Fibroblast of skin of scalp (primary cell): Measurements from ENCODE around the gene AFG3L2. TPM values are rescaled to one million over a fixed set of nuclear protein-coding genes. Genes with fewer than 3 reads are reported as not detected.
"Not testable (repeated sequence)": the region's sequence is repeated elsewhere in the genome, so short reads cannot be mapped to it uniquely, and the experiment has no call there.

Experiments used
- DNase-seq: peaks from one replicate; pipeline ENCODE4 v3.0.0-alpha.2; 2013
- polyA plus RNA-seq, 2 experiments: library from polyadenylated mRNA; unstranded; fragments of 120-200 nt; gene quantifications; one replicate each; pipeline ENCODE4 v1.2.1, GENCODE V29; 2013; ENCODE audit not compliant: insufficient read length in 2 of 2

AFG3L2 gene
- 37.4 TPM for polyA plus RNA-seq (2013, experiment 1 of 2; ENCODE audit: insufficient read length)
- 37.2 TPM for polyA plus RNA-seq (2013, experiment 2 of 2; ENCODE audit: insufficient read length)

DNA sequence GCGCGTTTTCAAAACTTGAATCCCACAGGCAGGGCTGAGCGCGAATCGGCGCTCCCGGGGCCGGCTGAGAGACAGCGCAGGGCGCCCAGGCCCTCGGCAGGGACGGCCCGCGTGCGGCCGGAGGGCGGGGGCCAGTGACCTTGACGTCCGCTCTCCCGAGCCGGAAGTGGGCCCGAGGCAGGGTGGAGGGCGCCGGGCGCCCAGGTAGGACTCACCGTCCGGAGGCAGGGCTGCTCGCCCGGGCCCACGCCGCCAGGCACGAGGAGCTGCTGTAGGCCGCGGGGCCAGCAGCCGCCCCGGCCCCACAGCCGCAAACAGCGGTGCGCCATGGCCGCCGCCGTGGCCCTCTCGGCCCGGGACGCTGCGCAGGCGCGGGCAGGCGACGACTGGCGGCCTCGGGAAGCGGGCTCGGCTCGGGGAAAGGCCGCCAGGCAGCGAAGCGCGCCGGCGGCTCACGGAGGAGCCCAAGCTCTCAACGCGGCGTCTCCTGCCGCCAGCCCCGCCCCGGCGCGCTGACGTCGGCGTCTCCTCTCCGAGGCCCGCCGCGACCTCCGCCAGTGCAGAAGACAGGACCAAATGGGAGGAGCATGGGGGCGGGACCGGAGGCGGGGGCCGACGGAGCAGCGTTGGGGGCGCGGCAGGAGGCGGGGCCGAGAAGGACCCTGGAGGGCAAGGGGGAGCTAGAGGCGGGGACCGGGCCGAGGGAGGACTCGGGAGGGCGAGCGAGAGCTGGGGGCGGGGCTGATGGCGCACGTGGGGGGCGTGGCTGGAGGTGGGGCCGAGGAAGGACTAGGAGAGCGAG, at the start of gene AFG3L2:
TSS of gene AFG3L2 (minus strand) at position 474 of the 802 bp plus-strand sequence. CDS start at position 329, 145 bp downstream.
- peak; percentile 99 for DNase-seq

DNA sequence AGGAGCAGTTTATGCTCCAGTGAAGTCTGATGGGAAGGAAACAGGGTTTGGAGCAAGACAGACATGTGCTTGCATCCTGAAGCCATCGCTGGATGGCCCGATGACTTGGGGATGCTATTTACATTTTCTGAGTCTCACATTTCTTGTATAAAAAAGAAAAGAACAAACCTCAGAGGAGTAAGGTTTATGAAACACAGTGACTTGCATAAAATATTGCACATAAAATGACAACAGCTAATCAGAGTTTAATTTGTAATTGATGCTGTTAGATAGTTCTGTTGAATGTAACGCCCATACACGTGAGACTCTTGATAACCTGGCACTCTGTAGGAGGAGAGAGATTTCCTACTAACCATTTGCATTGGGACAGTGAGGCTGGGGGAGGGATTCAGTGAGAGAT, 47.2 kb upstream of the AFG3L2 start:
- no peak for DNase-seq

DNA sequence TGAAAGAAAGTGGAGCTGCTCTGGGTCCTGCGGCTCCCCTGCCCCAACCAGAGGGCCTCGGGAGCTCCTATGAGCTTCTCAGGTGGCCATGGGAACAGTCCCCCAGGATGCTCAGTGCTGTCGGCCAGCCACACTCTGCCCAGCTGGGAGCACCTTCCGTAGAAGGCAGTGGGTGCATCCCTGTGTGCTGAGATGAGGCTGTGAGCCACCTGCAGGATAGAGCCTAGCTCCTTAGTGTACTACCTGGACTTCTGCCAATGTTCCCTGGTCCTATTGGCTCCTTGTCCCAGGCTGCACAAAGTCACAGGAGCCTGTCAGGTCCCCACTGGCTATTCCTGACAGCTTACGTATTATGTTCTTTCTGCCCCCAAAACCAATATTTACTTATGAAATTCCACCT, 46.8 kb upstream of the AFG3L2 start:
- DNase-seq: no peak

DNA sequence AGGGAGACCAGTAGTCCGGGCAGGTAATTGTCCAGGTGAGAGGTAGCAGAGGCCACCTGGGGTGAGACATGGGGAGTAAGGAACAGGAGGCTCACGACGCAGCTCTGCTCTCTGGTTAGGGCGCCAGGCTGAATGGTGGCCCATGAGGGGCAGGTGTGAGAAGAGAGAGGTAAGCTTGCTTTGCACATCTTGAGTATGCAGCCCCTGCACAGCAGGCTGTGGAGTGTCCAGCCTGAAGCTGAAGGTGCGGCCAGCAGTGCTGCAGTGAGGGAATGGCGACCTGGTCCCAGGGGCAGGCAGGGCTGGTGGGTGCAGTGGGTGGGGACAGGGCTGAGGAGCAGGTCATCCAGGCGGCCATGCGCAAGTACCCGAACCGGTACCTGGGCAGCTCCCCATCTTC, 46.4 kb upstream of the AFG3L2 start:
- no peak for DNase-seq

DNA sequence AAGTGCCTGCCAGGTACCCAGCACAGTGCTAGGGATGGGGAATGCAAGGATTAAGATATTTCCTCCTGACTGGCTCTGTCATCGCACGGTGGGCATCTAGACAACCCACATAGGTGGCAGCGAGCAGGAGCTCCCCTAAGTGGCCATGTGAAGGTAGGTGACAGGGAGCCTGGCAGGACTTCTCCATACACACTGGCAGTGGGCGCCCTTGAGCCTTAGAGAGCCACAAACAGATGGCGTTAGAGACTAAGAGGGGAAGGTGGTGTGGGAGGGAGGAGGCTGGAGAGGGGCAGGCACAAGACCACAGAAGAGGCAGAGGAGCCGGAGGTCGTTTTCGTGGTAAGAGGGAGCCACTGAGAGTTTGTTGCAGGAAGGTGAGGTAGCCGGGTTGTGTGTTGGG, 45.9 kb upstream of the AFG3L2 start:
- DNase-seq: no peak

DNA sequence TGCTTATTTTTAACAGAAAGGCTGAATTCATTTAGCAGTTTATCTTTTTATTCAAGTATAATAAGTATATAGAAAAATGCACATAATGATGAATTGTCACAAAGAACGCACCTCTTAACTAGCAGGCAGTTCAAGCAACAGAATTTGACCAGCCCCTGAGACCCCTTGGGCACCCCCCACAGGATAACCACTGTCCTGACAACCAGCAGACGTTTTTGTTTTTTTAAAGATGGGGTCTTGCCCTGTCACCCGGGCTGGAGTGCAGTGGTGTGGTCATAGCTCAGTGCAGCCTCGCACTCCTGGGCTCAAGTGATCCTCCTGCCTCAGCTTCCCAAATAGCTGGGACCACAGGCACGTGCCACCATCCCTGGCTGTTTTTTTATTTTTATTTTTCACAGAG, 44.7 kb upstream of the AFG3L2 start:
- DNase-seq: no peak

DNA sequence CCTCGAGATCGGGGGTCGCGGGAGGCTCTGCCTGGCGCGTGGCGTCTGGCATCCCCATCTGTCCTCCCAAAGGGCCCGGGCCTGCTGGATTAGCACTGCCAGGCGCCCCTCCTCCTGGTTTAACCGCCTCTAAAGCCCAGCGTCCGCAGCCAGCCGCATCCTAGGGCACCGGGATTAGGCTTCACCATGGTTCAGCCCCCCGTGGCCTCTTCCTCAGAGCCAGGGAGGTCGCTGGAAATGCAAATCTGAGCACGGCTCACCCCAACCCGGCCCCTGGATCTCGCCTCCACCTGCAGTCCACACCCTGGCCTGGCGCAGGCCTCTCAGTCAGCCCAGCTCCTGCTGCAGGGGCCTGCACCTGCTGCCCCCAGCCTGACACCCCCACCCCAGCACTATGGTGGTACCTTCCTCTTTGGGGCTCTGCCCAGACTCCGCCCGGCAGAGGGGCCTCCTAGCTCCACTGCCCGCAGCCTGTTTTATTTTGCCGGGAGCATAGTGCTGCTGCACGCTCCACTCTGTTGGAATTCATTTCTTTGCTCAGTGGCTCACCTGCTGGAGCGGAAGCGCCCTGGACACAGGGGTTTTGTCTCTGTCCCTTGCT, 43.9 kb upstream of the AFG3L2 start:
- no peak for DNase-seq

DNA sequence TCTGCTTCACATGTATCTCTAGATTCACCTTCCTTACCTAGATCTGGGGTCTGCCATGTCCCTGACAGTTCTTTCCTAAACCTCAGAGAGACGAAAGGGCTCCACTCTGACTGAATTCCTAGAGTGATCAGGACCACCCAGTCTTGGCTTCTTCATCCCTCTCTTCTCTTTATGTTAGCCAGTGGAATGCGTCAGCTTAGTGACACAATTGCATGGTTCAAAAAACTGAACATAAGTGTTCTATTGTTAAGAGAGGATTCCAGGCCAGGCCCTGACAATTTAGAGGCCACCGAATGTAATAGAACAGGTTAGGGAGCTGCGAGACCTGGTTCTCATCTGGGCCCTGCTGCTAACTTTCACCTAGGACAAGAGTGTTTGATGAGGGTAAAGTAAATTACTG, 40.7 kb upstream of the AFG3L2 start:
- DNase-seq: no peak

DNA sequence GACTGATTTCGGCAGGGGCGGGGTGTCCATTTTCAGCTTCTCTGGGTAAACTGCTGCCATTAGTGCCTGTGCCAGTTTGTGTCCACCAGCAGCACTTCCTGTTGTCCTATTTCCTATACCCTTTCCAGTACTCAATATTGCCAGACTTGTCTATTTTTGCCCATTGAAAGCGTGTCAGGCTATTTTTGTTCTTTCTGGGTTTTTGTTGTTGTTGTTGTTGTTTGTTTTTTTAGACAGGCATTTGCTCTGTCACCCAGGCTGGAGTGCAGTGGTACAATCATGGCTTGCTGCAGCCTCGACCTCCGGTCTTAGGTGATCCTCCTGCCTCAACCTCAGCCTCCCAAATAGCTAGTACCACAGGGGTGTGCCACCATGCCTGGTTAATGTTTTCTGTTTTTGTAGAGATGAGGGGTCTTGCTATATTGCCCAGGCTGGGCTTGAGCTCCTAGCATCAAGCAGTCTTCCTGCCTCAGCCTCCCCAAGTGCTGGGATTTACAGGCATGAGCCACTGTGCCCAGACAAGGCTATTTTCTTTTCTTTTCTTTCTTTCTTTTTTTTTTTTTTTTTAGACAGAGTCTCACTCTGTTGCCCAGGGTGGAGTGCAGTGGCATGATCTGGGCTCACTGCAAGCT, 39.2 kb upstream of the AFG3L2 start:
- DNase-seq: no peak

DNA sequence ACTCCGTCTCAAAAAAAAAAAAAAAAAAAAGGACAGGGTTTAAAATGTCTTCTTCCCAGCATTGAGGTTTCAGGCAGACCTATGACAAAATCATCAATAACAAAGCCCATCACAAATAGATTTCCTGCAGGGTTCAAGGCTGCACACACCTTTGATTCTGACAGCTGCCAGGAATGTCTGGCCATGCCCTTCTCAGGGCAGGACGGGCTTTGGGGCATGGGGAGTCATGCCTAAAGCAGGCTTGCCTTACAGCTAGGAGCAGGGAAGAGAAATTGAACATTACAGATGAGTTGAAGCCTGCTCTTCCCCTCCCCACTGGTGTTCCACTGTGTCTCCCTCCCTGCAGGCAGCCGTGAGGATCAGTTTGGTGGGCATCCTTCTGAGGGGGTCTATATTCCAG, 34.4 kb upstream of the AFG3L2 start:
- DNase-seq: no peak

DNA sequence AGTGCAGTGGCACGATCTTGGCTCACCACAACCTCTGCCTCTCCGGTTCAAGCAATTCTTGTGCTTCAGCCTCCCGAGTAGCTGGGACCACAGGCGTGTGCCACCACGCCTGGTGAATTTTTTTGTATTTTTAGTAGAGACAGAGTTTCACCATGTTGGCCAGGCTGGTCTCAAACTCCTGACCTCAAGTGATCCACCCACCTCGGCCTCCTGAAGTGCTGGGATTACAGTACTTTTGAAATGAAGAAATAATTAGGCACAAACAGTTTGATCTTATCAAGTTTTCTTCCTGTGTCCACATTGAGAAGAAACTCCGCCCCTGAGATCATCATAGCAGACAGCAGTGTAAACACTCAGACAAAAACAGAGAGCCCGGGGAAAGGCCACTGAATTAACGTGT, 33.7 kb upstream of the AFG3L2 start:
- not testable (repeated sequence) for DNase-seq

DNA sequence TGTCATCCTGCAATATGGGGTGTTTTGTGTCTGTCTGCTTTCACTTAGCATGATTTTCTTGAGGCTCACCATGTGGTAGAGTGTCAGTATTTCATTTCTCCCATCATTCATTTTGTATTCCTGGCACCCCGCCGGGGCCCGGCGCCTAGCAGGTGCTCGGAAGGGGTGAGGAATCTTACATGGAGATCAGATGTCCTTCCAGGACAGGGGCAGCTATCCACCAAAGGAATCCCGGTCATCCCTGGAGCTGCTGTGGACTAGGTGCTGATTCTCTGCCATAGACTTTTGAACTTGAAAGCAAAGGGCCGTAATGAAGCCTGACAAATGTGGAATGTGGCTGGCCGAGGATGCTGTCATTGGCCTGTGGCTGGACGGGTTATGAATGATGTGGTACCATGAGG, 33.1 kb upstream of the AFG3L2 start:
- no peak for DNase-seq

DNA sequence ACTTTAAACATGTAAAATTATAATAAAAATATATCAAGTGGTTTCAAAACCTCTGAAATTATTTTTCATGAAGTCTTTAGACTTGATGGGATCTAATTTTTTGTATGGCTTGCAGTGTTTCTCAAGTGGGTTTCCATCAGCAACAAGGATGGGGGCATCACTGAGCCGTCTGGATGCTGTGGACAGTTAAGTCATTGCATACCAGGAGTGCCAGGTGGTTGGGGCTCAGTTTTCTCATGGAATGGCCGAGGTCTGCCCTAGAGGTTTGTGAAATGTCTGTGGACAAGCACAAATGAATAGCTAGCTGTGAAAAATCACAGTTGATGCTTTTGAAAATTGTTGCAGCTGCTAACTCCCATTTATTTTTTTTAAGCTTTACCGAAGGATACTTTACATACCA, 32.4 kb upstream of the AFG3L2 start:
- peak; percentile 60 for DNase-seq

DNA sequence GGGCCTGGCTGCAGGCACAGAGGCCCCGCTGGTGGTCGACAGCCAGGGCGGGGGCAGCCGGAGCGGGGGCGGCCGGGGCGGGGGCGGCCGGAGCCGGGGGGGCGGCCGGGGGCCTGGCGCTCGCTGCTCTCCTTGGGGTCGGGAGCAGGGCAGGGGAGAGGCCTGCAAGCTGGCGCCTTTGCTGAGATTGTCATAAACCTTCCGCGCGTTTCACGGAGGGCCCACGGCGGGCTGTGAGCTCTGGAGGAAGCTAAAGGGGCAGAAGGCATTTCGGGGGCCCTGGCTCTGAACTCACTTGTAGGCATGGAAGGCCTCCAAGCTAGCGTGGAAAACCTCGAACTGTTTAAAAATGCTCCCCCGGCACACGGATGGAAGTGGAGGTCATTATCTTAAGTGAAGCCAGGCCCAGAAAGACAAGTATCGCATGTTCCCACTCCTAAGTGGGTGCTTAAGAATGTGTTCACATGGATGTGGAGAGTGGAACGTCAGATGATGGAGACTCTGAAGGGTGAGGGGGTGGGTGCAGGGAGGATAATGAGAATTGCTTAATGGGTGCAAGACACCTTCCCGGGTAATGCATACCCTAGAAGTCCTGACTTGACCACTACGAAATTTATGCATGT, 31.3 kb upstream of the AFG3L2 start:
- no peak for DNase-seq

DNA sequence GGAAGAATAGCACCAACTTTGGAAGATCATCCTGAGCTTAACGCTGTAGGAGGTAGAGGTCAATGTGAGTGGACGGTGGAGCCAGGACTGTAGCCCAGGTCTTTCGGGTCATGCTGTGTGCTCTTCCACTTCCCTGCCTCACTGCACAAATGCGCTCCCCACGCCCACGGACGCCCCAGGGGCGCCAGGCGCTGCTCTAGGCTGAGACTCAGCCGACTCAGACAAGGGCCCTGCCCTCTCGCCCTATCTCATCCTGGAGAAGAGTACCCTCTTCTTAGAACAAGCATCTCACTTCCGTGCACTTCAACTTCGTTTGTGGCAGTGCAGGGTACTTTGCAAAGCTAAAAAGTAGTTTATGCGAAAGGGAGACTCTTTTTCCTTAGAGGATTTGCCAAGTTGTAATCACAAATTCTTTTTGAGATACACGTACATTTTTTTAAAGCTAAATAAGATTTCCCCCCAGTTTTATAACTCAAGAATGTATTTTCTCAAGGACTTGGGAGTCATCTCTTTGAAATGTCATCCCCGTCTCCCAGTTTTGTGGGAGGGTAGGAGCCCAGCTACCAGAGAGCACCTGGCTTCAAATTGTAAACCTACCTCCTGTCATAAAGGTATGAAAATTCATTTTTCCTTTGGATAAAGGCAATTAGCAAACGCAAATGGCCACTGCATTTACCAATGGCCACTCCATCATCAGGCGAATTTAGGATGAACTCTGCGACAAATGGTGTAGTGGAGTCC, 29.5 kb upstream of the AFG3L2 start:
- no peak for DNase-seq

DNA sequence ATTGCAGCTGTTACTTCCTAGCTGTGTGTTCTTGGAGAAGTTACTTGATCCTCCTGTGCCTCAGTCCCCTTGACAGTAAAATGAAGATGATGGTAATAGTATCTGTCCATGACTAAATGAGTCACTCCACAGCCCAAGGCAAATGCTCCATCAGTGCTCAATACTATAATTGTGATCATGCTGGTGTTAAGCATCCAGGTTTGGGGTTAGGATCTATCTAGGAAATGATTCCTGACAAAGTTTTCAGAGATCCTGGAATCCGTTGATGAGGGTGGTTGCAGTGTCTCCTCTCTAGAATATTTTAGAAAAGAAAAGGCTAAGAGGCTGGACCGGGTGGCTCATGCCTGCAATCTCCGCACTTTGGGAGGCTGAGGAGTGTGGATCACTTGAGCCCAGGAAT, 28.0 kb upstream of the AFG3L2 start:
- no peak for DNase-seq

DNA sequence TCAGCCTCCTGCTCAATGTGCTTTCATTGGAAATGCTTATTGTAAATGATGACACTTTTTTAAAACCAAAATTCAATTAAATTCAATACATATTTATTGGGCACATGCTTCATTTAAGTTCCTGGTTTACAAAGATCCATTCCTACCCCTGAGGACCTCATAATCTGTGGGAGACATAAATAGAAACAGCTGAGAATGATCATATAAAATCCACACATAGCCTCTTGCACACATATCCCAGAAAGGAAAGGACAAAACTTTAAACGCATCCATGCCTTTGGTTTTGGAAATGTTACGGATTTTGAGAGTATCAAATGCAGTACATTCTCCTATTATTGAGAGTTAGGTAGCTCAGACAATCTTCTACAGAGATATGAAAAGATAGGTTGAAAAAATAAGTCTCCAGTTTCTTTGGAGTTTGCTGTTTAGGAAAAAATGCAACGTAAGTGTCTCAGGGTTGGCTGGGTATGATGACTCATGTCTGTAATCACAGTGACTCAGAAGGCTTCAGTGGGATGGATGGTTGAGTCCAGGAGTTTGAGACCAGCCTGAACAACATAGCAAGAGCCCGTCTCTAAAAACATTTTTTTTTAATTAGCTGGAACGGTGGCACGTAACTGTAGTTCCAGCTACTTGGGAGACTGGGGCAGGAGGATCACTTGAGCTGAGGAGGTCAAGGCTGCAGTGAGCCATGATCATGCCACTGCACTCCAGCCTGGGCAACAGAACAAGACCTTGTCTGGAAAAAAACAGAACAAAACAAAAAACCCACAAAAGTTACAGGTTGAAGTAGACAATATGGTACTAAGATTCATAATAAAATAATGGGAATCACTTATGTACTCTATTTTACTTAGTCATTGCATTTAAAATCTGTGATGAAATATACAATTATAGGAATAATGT, 26.8 kb upstream of the AFG3L2 start:
- DNase-seq: peak; percentile 92

DNA sequence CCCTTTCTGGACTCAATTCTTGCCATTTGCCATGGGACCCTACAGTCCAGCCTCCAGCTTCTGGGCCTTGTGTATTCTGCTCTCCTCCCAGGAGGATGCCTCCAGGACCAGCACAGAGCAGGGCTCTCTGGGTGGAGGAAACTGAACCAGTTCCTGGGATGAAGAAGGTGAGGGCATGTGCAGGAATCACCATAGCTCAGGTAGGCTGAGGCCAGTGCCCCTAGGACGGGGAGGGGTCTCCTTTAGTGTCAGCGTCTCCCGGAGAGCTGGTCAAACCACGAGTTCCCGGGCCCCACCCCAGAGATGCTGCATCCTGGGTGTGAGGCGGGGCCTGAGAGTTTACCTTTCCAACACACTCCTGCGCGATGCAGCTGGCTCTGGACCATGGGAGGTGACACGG, 24.9 kb upstream of the AFG3L2 start:
- no peak for DNase-seq

DNA sequence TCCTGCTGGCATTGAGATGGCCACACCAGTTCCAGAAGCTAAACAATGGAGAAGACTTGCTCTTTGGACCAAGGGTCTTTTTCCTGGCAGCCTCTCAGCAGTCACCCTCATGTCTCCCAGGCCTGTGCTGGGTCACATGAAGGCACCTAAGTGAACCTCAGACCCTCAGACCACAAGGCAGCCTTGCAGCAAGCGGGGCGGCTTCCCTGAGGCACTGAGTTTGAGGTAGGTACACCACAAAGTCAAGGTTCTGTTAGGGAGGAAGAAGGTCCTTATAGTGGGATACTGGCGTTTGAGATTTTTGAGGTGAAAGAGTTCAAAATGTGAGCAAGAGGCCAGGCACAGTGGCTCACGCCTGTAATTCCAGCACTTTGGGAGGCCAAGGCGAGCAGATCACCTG, 22.2 kb upstream of the AFG3L2 start:
- no peak for DNase-seq

DNA sequence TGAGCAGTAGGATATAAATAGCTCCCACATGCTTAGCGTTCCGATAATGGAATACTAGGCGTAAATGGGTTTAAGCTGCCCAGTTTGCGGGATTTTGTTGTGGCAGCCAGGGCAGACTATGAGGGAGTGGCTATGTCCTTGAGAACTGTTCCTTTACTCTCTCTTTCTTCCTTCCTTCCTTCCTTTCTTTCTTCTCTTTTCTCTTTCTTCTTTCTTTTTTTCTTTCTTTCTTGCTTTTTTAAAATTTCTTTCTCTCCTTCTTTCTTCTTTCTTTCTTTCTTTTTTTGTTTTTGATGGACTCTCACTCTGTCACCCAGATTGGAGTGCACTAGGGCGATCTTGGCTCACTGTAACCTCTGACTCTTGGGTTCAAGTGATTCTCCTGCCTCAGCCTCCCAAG, 21.6 kb upstream of the AFG3L2 start:
- no peak for DNase-seq

DNA sequence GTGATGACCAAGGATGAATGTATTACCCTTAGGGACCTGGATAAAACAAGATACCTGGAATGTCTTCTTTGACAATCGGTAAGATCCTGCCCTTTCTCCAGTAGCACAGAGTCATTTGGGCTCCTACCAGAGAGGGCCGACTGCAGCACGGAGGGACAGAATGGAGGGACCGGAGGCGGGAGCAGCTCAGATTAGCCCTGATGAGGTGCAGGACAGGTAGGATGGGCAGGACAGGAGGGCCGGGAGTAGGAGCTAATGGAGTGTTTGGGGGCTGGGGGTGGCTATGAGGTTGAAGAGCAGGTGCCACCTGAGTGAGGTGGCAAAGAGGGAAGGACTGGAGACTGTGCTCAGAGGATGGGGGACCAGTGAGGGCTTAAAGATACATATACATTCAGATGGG, 20.8 kb upstream of the AFG3L2 start:
- DNase-seq: no peak

DNA sequence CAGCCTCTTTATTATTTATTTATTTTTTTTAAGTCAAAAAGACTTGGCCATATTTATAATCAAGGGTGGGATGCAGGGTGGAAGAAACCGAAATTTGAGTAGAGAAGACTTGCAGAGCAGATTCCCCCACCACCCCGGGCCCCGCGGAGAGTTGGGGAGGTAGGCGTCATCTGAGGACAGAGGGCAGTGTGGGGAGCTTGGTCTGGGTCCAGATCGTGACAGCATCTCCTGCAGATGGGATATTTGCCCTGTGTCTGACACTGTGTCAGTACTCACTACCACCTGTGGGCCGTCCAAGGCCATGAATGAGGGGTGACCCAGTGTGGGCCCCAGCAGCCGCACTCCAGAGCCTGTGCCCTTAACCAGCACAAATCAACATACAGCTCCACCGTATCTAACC, 20.2 kb upstream of the AFG3L2 start:
- DNase-seq: no peak
